ENCODE results near the gene GRM8. TPM values are rescaled to one million over a fixed set of nuclear protein-coding genes. Genes with fewer than 3 reads are reported as not detected.

The GRM8 gene
- total and polyA plus RNA-seq, 9 of the 15 experiments (the other 6 are each of a cell fraction or from before 2014, with no cell fraction given) = 0.13 TPM; not detected in 7

DNA sequence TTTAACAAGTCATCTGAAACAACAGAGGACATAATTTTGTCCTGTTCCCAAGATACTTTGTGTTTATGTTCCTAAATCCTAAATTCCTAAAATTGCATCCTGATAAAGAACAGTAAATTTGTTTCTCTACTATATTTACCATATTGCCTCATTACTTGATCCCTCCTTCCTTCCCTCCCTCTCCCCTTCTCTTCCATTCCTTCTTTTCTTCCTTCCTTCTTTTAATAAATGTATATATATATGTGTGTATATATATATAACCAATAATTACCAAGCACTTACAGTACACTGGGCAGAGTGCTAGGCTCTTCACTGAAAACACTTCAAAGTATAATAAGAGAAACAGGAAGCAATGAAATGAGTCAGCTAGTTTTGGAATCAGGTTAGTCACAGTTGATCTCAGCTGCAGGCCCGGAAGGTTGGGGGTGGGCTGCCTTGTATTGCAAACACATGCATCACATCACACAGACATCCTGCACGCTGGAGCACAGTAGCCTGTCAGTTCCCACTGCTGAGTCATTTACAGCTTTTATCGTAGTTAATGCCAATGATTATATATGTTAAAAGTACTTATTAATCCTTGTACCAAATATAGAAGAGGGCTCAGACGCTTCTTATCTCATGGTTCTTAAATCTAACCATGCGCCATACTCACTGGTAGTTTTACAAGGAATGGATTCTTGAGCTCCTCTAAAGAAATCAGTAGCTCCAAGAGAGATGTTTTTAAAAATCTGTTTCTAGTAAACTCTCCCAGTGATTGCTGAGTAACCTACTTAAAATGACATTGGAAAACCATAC, 551.7 kb downstream of the GRM8 start (continued):
- TF ChIP-seq CBX3 (IDR thresholded peaks at IDR 0.05; ENCODE audit: borderline replicate concordance in 1 of 2, low read length in 2 of 2) (peak in 1 of 2 experiments; percentile 91; a peak in 2 of 3 replicates), CEBPB (tag; IDR thresholded peaks at IDR 0.05) (peak; percentile 82), ZNF140 (CRISPR knock-in tag; IDR thresholded peaks at IDR 0.05) (no peak), MYC (IDR thresholded peaks at IDR 0.05; ENCODE audit: low read depth, low read length) (peak; percentile 91), MYC (CRISPR knock-in tag; IDR thresholded peaks at IDR 0.05; ENCODE audit: borderline replicate concordance, low read depth) (no peak), GTF2E2 (tag; IDR thresholded peaks at IDR 0.05) (no peak; the same call in 1 of the 2 replicates), CBFB (CRISPR knock-in tag; IDR thresholded peaks at IDR 0.05) (no peak), ETV5 (CRISPR knock-in tag; IDR thresholded peaks at IDR 0.05; ENCODE audit: low read depth) (peak; percentile 87), ZNF3 (CRISPR knock-in tag; IDR thresholded peaks at IDR 0.05) (peak; percentile 71), PRPF4 (IDR thresholded peaks at IDR 0.05; ENCODE audit: insufficient read depth, low read depth, low read length, poor library complexity, severe bottlenecking) (no peak), SMARCC2 (IDR thresholded peaks at IDR 0.05; ENCODE audit: low read depth) (peak; percentile 89; the same call in 1 of the 2 replicates), ZNF699 (CRISPR knock-in tag; IDR thresholded peaks at IDR 0.05; ENCODE audit: insufficient replicate concordance) (no peak), RBBP5 (IDR thresholded peaks at IDR 0.05; ENCODE audit: borderline replicate concordance, insufficient read depth, low read length, poor library complexity, severe bottlenecking) (no peak), SRF (CRISPR knock-in tag; IDR thresholded peaks at IDR 0.05) (peak in 1 of 2 experiments; percentile 38; a peak in 1 of 4 replicates), BMI1 (IDR thresholded peaks at IDR 0.05; ENCODE audit: low read length) (no peak), POLR2G (IDR thresholded peaks at IDR 0.05; ENCODE audit: low read depth, low read length) (peak; percentile 29; the same call in 1 of the 2 replicates)
- TF ChIP-seq, protein P1, sequence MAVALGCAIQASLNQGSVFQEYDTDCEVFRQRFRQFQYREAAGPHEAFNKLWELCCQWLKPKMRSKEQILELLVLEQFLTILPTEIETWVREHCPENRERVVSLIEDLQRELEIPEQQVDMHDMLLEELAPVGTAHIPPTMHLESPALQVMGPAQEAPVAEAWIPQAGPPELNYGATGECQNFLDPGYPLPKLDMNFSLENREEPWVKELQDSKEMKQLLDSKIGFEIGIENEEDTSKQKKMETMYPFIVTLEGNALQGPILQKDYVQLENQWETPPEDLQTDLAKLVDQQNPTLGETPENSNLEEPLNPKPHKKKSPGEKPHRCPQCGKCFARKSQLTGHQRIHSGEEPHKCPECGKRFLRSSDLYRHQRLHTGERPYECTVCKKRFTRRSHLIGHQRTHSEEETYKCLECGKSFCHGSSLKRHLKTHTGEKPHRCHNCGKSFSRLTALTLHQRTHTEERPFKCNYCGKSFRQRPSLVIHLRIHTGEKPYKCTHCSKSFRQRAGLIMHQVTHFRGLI (CRISPR knock-in tag; IDR thresholded peaks at IDR 0.05) = no peak
- TF ChIP-seq, protein P2, sequence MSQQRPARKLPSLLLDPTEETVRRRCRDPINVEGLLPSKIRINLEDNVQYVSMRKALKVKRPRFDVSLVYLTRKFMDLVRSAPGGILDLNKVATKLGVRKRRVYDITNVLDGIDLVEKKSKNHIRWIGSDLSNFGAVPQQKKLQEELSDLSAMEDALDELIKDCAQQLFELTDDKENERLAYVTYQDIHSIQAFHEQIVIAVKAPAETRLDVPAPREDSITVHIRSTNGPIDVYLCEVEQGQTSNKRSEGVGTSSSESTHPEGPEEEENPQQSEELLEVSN (IDR thresholded peaks at IDR 0.05; ENCODE audit: borderline replicate concordance in 1 of 2, extremely low read depth in 1 of 2, insufficient read depth in 1 of 2, insufficient read length in 1 of 2, low read depth in 1 of 2, low read length in 1 of 2, poor library complexity in 1 of 2, severe bottlenecking in 1 of 2) = peak; percentile 13 to 72
- TF ChIP-seq, protein P3, sequence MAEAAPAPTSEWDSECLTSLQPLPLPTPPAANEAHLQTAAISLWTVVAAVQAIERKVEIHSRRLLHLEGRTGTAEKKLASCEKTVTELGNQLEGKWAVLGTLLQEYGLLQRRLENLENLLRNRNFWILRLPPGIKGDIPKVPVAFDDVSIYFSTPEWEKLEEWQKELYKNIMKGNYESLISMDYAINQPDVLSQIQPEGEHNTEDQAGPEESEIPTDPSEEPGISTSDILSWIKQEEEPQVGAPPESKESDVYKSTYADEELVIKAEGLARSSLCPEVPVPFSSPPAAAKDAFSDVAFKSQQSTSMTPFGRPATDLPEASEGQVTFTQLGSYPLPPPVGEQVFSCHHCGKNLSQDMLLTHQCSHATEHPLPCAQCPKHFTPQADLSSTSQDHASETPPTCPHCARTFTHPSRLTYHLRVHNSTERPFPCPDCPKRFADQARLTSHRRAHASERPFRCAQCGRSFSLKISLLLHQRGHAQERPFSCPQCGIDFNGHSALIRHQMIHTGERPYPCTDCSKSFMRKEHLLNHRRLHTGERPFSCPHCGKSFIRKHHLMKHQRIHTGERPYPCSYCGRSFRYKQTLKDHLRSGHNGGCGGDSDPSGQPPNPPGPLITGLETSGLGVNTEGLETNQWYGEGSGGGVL (CRISPR knock-in tag; IDR thresholded peaks at IDR 0.05) = no peak
- TF ChIP-seq, protein P4, sequence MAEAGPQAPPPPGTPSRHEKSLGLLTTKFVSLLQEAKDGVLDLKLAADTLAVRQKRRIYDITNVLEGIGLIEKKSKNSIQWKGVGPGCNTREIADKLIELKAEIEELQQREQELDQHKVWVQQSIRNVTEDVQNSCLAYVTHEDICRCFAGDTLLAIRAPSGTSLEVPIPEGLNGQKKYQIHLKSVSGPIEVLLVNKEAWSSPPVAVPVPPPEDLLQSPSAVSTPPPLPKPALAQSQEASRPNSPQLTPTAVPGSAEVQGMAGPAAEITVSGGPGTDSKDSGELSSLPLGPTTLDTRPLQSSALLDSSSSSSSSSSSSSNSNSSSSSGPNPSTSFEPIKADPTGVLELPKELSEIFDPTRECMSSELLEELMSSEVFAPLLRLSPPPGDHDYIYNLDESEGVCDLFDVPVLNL (CRISPR knock-in tag; IDR thresholded peaks at IDR 0.05; ENCODE audit: low read depth) = no peak

Data from K562 (cell line).